ENCODE results near the gene ALG9. TPM values are rescaled to one million over a fixed set of nuclear protein-coding genes. Genes with fewer than 3 reads are reported as not detected.

ALG9 gene
- total RNA-seq, 1 donor from 2014 or later, result 14.5 TPM

DNA sequence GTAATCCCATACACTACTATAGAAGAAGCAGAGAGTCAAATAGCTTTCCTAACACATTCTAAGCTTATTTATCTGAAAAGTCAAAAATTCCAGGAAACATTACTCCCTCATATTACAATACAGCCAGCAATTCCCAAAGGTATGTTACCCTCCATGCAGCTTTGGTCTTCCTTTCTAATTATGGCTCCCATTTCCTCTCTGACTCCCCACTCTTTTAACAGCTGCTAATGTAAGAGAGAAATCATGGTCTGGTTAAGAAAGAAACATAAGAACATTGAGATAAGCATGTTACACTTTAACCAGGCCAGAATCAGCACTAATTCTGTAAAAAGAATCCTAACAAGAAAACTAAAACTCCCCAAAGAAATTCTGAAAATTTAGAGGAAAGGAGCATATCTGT, 112.0 kb downstream of the ALG9 start:
- no peak for DNase-seq (ENCODE audit: missing footprints)
- no peak for ATAC-seq
- intact Hi-C loops (cut with DNase I), result loop anchor here (2.0 kb wide), 1 partner anchor 25 kb away; no protein-coding TSS in a partner anchor

DNA sequence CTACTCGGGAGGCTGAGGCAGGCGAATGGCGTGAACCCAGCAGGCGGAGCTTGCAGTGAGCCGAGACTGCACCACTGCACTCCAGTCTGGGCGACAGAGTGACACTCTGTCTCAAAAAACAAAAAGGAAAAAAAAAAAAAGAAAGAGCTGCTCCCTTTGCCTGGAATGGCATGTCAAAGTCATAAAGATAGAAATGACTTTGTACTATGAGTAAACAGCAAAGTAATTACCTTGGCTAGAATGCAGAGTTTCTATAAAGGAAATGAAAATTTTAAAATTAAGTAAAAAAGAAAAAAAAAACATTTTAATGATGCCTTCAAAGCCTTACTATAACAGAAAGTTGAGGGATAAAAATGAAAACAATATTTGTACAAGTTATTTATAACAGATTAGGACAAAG, 115.3 kb downstream of the ALG9 start:
- intact Hi-C loops (cut with DNase I), result no loop called here
- ATAC-seq (no peak), DNase-seq (ENCODE audit: missing footprints) (no peak)

DNA sequence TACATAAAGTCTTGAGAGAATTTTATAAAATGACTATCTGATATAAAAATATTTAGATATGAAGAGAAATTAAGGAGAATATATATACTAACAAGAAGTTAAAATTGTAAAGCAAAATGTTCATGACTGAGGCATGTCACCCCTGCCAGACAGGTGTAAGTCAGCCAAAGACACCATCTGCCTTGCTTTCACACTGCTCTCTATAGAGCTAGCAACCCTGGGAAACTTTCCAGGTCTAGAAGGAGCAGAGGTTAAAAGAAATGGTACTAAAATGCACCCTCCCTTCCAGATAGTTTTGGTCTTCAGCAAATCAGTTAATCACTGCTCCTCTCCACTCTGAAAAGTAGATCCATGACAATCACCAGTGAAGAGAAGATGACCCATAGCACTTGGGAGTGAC, 121.7 kb downstream of the ALG9 start:
- ATAC-seq (no peak), DNase-seq (ENCODE audit: missing footprints) (no peak)
- intact Hi-C loops (cut with DNase I), result no loop called here

DNA sequence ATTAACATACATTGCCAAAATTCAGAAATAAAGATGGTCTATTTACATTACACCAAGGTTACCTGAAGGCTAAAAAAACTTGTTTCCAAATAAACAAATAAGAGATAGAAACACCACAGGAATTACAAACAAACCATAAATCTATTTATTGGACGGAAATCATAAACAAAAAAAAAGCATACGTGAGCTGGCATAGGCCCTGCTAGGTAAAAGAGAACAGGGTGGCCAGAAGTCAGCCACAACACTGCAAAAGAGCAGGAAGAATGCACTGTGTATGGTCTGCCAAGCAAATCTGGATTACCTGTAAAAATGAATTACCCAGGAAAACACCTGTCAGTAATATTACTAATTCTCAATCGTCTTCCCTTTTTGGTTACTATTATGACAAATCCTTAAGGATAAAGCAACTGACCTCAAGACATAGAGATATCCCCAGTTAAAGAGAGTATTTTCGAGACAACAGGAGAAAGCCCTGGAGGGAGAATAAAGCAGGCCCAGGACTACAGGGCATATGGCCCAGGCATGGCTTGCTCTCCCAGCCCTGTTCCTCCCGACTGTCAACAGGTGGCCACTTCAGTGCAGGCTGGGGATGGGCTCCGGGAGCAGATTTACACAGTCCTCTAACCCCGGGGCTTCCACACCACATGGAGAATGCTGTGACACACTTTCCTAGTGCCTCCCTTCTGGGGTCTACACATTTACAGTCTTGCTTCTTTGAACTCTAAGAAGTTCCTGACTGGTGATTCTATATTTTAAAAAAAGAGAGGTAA, 123.2 kb downstream of the ALG9 start:
- DNase-seq (ENCODE audit: missing footprints), result no peak
- intact Hi-C loops (cut with DNase I), result no loop called here
- ATAC-seq, result no peak

DNA sequence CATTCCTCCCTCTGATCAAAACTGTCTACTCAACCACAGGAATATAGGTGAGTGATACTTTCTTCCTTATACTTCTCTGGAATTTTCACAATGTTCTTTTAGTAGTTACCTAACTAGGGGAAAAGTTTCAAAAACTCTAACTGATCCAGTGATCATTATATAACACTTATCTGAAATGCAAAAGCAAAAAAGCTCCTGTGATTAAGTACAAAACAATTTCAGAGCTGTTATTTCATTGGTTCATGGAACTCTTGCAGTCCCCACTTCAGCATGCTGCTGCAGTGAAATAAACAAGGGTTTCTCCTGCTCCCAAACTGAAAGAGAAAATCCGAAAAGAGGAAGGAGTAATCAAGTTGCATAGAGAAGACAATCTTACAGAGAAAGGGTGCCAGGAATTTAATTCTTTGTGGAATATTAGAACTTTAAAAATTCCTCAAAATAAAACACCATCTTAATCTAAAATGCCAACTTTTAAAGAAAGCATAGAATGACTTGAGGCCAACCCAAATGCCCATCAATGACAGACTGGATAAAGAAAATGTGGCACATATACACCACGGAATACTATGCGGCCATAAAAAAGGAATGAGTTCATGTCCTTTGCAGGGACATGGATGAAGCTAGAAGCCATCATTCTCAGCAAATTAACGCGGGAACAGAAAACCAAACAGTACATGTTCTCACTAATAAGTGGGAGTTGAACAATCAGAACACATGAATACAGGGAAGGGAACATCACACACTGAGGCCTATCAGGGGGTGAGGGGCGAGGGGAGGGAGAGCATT, 125.5 kb downstream of the ALG9 start:
- intact Hi-C loops (cut with DNase I), result no loop called here
- no peak for ATAC-seq

DNA sequence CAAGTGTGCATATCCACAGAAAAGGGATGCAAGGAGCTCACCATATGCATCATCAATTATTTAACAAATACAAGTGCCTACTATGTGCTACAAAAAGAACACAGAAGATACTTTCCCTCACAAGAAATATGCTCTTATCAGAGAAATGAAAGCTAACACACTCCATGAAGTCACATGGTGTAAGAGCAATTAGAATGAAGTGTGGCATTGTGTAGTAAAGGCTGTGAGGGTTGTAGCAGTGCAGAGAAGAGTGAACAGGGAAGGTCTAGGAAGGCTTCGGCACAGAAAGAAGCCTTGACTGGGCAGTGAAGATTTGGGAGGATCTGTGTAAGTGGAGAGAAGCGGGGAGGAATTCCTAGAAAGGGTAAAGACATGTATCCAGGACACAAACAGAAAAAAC, 127.7 kb downstream of the ALG9 start:
- intact Hi-C loops (cut with DNase I), result no loop called here
- no peak for ATAC-seq
- no peak for DNase-seq (ENCODE audit: missing footprints)

More for the DNA sequence above, 125.5 kb downstream of the ALG9 start:
- no peak for DNase-seq (ENCODE audit: missing footprints)

DNA sequence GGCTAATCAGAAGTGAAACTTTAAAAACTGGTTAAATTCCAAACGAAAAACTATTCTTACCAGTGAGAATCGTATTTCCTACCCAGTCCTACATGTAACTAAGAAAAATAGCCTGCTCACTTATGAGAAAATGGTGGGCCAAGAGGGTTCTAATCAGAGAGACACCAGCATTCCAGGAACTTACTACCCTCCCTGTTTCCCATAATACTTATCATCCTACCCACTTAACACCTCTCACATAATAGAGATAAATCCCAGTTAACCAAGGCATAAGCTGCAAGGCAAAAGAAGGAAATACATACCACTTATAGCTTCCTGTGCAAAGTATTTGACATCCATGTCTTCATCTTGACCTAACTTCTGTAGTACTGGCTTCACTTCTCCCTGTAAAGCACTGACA, 129.6 kb downstream of the ALG9 start:
- DNase-seq (ENCODE audit: missing footprints) (no peak), ATAC-seq (no peak)
- intact Hi-C loops (cut with DNase I), result no loop called here

DNA sequence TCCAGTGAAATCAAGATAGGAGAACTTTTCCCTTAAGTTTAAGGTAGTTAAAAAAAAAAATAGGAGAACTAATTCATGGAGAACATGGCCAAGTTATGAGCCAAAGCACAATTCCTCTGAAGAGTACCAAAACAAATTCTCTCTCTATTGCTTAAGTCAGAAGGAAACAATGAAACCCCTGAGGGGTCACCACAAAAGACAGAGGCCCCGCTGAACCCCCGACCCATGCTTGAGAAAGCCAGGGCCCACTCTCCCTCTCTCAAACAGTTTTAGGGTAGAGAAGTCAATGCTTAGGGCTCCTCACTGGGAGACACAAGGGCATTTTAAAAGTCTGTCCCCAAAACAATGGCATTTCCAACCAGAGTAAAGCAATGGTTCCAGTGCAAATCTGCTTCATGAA, 132.1 kb downstream of the ALG9 start:
- intact Hi-C loops (cut with DNase I), result no loop called here
- DNase-seq (ENCODE audit: missing footprints), result no peak
- no peak for ATAC-seq

DNA sequence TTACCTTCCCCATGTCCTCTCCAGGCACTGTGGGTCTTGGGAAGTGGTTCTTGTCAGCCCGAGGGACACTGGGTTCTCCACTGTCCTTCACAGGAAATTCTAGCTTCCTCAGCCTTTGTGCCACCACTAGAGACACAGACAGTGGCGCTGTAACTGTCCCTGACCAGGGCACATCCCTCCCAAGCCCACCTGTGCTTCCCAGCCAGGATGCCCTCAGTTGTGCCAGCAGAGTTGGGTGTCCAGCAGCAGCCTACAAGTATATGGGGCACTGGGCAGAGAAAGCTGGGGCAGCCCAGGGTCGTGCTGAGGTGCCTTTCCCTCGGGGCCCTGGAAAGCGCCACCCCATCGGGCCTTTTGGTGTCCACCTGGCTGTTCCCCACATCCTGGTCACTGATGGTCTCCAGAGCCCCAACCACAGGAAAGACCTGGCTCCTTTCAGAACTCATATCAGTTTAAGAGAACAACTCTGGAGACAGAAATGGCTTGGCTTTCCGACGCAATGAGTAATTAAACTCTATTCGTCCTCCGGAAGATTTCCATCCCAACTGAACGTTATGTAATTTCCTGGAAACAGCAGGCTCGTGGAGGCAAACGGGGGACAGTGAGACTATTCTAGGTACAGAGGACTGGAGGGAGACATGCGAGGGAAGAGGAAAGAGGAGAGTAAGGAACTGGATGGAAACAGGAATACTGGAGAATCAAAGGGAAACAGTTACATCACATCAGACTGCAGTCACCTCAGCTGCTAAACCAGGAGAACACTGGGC, 133.8 kb downstream of the ALG9 start:
- intact Hi-C loops (cut with DNase I), result no loop called here
- ATAC-seq (peak; percentile 6), DNase-seq (ENCODE audit: missing footprints) (no peak)

DNA sequence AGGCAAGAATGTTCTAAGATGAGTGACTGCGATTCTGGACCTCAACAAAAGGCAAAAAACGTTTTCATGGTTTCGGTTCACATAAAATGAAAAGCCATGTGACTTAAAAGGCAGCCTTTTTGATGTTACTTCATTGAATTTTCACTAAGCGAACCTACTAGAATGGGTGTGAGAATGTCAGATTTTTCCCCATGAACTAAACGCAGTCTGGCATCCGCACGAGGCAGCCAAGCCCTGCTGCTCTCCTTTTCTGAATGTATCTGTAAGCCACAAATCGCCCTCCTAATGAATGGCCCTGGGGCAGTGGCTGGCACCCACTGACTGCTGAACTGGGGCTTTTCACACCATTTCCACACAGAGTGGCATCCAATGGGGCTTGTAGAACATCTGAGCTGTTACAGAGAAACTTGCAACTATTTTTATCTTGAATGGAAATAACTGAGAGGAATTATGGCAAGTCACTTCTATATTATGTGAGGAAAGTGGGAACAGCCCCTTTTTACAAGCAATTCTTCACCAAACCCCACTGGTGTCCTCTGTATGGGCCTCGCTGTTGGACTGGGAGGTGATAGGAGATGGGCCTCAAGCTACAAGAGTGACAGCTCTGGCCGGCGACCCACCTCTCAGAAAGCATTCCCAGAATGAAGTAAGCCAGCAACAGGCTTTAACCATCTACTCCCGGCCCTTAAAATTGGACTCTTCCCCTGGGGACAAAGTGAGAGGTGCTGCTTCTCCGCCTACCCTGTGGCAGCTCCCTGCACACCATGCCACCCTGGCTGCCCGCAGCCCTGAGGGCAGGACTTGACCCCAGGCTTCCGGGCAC, 134.5 kb downstream of the ALG9 start:
- no peak for DNase-seq (ENCODE audit: missing footprints)
- ATAC-seq, result no peak
- intact Hi-C loops (cut with DNase I), result no loop called here

Other genes with a start within 250 kb of the ALG9 start
- gene PPP2R1B, start 105.2 kb downstream of the ALG9 start, total RNA-seq, result 7.8 TPM
- 1.2 TPM for gene FDXACB1, start 7.6 kb upstream of the ALG9 start, total RNA-seq
- gene CFAP68, start 8.0 kb upstream of the ALG9 start, total RNA-seq, result 27.2 TPM
- 7,453 TPM for gene CRYAB, start 40.2 kb upstream of the ALG9 start, total RNA-seq
- gene HSPB2, start 41.2 kb upstream of the ALG9 start, total RNA-seq, result 43.7 TPM
- gene C11orf52, start 47.3 kb upstream of the ALG9 start, total RNA-seq, result 1.9 TPM
- gene DIXDC1, start 65.8 kb upstream of the ALG9 start, total RNA-seq, result 20.7 TPM
- 157 TPM for gene DLAT, start 153.8 kb upstream of the ALG9 start, total RNA-seq
- gene PIH1D2, start 202.4 kb upstream of the ALG9 start, total RNA-seq, result 1.2 TPM
- gene NKAPD1, start 202.7 kb upstream of the ALG9 start, total RNA-seq, result 8.1 TPM
- 176 TPM for gene TIMM8B, start 215.2 kb upstream of the ALG9 start, total RNA-seq
- gene SDHD, start 215.3 kb upstream of the ALG9 start, total RNA-seq, result 281 TPM

Data from Right ventricle myocardium inferior (tissue), 1 donor.